GM18502 (cell line): ENCODE measurements around the gene UBAC1.
A peak's percentile ranks its signal among the peaks of the same experiment; 100 is the strongest.

Source experiments
- ATAC-seq: cut with Tn5 transposase; IDR thresholded peaks from one replicate; pipeline ENCODE4 v1.9.1; 2021; ENCODE audit warnings: mild to moderate bottlenecking; ENCODE audit not compliant: unreplicated experiment, poor library complexity

The UBAC1 gene

GRCh38 chr9:135961277-135961715, at the start of gene UBAC1:
Gene UBAC1, minus strand, starts transcription at chr9:135961373. Its CDS starts 211 bp downstream, at chr9:135961162.
- peak; percentile 90 for ATAC-seq

GRCh38 chr9:136010615-136011361, 49.6 kb upstream of the UBAC1 start:
- no peak for ATAC-seq

GRCh38 chr9:136010176-136010575, 49.0 kb upstream of the UBAC1 start:
- ATAC-seq, result no peak

- no peak for ATAC-seq
Observed at GRCh38 chr9:136009516-136009915, 48.3 kb upstream of the UBAC1 start.

- no peak for ATAC-seq
Observed at GRCh38 chr9:136008693-136008997, 47.5 kb upstream of the UBAC1 start.

- ATAC-seq, result no peak
Observed at GRCh38 chr9:136007934-136008692, 46.9 kb upstream of the UBAC1 start.

GRCh38 chr9:136007276-136007933, 46.2 kb upstream of the UBAC1 start:
- no peak for ATAC-seq

GRCh38 chr9:136006169-136006568, 45.0 kb upstream of the UBAC1 start:
- ATAC-seq, result no peak

- no peak for ATAC-seq
Observed at GRCh38 chr9:136004712-136005111, 43.5 kb upstream of the UBAC1 start.

GRCh38 chr9:136004219-136004618, 43.0 kb upstream of the UBAC1 start:
- no peak for ATAC-seq

- no peak for ATAC-seq
Observed at GRCh38 chr9:136003411-136004218, 42.4 kb upstream of the UBAC1 start.

- no peak for ATAC-seq
Observed at GRCh38 chr9:136002881-136003280, 41.7 kb upstream of the UBAC1 start.

- no peak for ATAC-seq
Observed at GRCh38 chr9:136002215-136002614, 41.0 kb upstream of the UBAC1 start.

- no peak for ATAC-seq
Observed at GRCh38 chr9:136001231-136001630, 40.1 kb upstream of the UBAC1 start.

GRCh38 chr9:135998410-135999071, 37.4 kb upstream of the UBAC1 start:
- no peak for ATAC-seq

GRCh38 chr9:135998016-135998380, 36.8 kb upstream of the UBAC1 start:
- ATAC-seq, result no peak

- no peak for ATAC-seq
Observed at GRCh38 chr9:135997090-135998015, 36.2 kb upstream of the UBAC1 start.

- ATAC-seq, result no peak
Observed at GRCh38 chr9:135995816-135996215, 34.6 kb upstream of the UBAC1 start.
